ENCODE measurements around the gene PHOSPHO2.

DNA sequence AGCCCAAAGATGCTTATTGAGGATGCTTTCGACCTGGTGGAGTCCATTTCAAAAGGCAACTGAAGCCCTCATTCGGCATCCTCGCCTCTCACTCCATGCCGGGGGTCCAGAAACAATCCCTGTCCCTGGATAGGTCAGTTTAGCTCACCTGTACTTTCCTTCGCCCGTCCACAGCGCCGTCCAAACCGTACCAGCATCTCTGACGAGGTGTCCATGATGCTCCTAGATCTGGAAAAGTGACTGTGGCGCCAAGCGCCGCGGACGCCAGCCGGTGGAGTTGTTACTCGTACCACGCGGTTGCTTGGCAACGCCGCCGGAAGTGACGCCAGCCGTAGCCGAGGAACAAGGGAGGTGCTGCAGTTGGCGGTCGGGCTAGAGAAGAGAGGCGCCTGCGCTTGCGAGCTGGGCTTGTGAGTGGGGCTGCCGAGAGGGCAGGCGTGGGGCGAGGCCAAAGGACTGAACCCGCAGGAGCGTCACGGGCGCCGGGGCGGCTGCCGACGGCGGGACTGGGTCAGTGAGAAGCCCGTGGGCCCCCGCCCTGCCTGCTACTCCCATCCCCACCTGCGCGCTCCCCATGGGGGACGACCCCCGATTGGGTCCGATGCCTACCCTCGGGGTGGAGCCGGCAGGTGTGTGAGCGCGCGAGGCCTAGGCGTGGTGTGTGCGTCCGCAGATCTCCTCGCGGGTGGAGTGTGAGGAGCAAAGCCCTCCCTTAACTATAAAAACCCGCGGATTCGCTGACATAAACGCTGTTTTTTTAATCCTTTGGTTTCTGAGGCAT, at the start of gene PHOSPHO2, which contains the start of gene CFAP210:
- TF ChIP-seq POLR2A (IDR thresholded peaks at IDR 0.05), result peak; percentile 79 to 84
- TF ChIP-seq, protein P1, sequence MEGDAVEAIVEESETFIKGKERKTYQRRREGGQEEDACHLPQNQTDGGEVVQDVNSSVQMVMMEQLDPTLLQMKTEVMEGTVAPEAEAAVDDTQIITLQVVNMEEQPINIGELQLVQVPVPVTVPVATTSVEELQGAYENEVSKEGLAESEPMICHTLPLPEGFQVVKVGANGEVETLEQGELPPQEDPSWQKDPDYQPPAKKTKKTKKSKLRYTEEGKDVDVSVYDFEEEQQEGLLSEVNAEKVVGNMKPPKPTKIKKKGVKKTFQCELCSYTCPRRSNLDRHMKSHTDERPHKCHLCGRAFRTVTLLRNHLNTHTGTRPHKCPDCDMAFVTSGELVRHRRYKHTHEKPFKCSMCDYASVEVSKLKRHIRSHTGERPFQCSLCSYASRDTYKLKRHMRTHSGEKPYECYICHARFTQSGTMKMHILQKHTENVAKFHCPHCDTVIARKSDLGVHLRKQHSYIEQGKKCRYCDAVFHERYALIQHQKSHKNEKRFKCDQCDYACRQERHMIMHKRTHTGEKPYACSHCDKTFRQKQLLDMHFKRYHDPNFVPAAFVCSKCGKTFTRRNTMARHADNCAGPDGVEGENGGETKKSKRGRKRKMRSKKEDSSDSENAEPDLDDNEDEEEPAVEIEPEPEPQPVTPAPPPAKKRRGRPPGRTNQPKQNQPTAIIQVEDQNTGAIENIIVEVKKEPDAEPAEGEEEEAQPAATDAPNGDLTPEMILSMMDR (IDR thresholded peaks at IDR 0.05), result peak in 1 of 4 experiments; percentile 15
